ENCODE measurements around the gene OPN3. TPM values are rescaled to one million over a fixed set of nuclear protein-coding genes. Genes with fewer than 3 reads are reported as not detected.

Gene OPN3
- total RNA-seq, 1 donor from 2014 or later, result 12.4 TPM

DNA sequence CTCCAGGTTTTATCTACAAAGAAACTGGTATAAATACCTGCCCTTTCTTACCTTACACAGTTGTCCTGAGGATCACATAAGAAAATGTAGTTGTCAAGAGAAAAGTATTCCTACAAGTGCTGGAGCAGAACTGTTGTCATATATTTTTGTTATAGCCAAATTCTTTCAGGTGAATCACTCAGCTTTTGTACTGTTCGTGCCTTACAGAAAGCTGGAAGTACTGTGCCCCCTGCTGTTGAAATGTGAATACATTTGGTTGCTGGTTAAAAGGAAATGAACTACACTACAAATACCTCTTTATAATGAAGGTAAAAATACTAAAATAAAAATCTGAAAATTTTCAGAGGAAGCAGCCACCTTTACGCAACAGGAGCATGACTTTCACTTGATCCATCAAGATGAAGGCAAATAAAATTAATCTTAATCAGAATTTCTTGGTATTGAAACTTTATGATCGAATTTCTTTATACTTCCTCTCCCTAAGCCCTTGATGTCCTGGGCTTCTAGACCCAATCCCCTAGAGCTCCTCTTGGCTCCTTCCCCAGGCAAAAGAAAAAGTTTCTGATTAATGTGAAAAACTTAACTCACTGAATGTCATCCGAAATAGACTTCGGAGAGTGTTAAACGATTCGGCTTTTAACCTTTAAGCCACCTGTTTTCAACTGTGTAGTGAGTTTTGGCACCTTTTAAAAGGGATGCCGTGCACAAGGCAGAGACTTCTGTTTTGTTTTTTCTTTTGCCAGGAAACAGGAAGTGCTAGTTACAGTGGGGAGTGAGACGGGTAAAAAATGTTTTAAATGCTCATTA, 12.5 kb downstream of the OPN3 start:
- intact Hi-C loops (cut with micrococcal nuclease), result loop anchor here (1.0 kb wide), 3 partner anchors 13 to 96 kb away; partner anchors contain the start of genes CHML and OPN3

DNA sequence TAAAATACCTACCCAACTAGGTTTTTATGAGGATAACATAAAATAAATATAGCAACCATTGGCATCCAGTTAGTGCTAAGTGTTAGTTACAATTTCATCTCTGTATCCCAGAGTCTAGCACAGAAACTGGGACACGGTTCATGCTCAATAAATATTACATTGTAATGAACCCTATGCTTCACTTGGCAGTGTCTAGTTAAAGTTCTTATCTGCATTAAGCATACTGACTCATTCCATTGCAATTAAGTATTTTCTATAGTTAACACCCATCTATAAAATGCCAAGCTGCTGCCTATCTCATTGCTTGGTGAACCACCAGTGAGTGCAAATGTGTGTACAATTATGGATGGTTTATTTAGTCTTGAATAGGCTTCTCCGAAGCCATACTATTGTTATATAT, 15.2 kb downstream of the OPN3 start:
- intact Hi-C loops (cut with micrococcal nuclease), result no loop called here

DNA sequence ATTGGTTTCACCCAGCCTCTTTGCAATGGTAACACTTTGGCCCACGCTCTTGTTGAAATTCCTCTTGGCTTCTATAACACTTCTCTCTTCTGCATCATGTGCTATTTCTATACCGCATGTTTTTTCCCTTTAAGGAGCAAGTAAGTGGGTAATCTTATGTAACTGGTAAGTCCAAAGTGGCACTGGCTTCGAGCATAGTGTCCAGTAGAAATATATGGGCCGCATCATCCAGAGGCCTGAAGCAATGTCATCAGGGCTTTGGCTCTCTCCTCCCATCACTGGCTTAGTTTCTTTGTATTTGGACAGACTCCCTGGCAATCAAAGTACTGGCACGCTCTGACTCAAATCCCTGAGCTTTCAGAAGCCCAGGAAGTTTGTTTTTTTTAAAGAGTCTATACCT, 17.5 kb downstream of the OPN3 start:
- intact Hi-C loops (cut with micrococcal nuclease), result no loop called here

DNA sequence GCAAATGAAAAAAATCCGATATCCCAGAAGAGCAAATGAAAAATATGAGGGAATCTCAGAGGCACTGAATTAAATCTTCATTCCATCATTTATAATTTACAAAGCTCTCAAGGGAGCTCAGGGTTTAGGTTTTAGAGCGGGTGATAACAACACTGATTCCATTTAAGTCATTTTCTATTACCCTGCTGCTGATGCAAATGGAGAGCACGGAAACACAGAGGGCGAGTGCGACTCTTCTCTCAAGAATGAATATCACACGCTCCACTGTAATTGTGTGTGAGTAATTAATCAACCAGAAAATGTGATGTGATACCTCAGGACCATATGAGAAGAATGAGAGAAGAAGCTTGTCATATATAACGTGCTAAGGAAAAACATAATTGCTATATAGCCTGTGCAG, 22.7 kb downstream of the OPN3 start:
- intact Hi-C loops (cut with micrococcal nuclease), result no loop called here

DNA sequence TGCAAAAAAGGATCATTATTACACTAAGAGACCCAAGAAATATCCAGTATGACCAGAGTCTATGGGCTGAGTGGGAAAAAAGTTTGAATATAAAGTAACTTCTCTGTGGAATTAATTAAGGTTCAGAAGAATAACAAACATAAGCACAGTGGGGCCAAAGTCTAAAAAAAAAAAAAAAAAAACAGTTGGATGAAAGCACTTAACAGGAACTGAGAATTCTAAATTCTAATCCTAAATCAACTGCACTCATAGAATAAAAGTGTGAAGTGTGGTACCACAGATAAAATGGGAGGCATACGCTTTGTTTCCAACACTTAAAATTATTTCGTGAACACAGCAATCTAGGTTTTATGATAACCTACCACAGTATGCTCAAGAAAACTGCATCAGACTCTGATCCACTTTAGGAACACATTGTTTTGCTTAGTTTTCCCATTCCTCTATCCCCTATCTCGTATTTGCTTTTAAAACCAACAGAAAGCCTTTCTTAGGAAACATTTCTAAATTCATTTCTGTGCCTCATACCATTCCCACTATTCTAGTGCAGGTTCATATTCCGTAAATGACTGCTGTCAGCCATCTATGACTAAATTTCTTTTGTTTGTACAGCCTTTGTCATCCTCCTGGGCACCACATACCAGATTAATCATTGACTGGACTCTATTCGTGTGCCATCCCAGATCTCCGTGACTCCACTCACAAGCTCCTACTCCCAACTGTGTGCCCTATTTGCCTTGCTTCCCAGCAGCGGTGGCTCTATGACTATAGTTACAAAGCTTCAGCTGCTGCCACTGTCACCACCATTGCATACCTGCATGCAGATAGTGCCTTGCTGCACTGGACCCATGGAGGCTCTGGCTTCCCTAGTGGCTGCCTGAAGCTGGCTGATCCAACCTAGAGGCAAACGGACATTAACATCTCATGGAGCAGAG, 24.9 kb downstream of the OPN3 start:
- intact Hi-C loops (cut with micrococcal nuclease), result no loop called here

DNA sequence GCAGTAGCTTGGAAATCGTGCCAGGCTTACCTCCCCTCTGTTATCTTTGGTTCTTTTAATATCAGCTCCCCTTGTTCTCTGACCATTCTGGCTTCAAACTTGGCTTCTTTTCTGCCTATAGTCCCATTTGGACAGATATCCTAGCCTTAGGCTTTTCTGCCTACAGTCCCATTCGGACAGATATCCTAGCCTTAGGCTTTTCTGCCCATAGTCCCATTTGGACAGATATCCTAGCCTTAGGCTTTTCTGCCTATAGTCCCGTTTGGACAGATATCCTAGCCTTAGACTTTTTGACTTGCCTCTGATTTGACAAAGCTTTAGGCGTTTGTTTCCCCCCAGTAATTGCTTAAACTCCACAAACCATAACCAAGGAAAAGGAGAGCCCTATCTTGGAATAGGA, 25.6 kb downstream of the OPN3 start:
- intact Hi-C loops (cut with micrococcal nuclease), result no loop called here

DNA sequence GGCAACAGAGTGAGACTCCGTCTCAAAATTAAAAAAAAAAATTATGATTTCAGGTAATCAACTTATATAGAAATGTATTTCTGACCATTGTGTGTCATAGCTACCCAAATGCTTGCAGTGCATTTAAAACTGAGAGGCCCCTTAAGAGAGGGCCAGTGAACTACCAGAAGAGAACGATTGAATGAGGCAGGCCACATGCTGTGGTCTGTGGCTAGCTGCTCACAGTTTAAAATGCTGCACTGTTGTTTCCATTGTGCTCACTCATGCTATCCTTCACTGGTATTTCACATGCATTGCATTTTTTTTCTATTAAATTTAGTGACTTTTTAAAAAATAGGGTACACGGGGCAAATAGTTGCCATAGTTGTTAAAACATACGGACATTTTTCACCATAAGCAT, 26.0 kb downstream of the OPN3 start:
- intact Hi-C loops (cut with micrococcal nuclease), result no loop called here

DNA sequence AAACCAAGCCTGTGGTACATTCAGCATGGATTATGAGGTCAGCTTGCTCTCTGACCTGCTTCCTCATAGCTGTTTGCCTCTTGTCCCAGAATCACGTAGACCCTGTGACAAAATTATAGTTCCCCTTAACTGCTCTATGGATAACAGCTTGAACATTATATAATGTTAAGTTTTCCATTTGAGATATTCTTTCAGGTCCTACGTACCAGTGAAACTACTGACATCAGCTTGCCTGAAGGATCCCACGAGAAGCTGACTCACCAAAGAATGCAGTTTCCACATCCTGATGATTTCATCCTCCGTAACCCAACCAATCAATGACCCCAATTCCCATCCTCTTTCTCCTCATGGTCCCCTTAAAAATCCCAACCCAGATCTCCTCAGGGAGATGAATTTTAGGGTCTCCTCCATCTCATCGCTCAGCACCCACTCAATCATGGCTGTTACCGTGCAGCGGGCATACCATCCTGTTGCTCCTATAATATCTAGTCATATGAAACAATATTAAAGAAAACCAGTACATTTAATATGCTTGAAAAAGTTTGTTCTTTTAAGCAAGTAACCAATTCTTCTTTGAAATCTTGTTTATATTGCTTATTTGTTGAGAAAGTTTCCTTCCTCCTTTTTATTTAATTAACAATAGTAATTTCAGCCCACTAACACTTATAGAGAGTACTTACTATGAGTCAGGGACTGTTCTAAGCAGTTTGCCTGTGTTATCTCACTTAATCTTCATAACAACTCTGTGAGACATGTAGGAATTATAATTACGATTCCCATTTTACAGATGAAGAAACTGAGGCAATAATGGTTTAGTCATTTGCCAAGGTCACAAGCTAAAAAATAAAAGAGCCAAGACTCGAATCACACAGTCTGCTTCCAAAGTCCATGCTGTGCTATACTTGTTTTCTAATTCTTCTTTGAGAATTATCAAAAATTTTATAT, 27.4 kb downstream of the OPN3 start:
- intact Hi-C loops (cut with micrococcal nuclease), result no loop called here

DNA sequence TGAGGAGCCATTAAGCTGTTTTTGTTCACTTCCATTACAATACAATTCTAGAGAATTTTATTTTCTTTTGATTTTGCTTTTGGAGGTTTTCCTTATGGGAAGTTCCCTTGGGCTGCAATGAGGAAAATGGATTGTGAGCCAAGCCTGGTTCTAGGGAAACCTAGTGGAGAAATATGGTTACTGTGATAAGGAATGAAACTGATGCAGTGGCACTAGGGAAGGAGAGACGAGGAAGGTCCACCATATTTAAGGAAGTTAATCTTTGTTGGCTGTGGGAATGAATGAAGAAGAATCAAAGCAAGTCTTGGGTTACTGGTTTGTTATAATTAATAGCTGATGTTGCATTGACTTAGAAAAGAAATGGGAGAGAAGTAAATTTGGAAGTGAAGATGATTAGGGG, 28.4 kb downstream of the OPN3 start:
- intact Hi-C loops (cut with micrococcal nuclease), result loop anchor here (1.0 kb wide), 6 partner anchors 16 to 406 kb away; no protein-coding TSS in a partner anchor

DNA sequence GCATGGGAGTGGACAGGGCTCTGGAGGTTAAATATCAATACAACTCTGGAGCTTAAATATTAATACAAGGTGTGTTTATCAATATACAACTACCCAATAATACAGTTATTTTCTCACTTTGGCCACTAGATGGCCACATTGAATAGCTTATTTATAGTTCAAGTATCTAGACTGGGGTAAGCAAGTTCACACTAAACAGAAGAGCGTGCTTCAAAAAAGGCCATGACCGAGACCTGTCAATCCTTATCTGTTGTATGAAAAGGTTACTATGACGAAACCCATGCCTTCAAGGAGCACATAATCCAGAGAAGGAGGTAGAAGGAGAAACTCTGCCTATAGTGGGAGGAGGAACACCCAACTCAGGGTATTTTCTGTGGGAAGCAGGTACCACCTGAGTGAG, 29.1 kb downstream of the OPN3 start:
- intact Hi-C loops (cut with micrococcal nuclease), result loop anchor here (1.0 kb wide), 6 partner anchors 16 to 406 kb away; no protein-coding TSS in a partner anchor

DNA sequence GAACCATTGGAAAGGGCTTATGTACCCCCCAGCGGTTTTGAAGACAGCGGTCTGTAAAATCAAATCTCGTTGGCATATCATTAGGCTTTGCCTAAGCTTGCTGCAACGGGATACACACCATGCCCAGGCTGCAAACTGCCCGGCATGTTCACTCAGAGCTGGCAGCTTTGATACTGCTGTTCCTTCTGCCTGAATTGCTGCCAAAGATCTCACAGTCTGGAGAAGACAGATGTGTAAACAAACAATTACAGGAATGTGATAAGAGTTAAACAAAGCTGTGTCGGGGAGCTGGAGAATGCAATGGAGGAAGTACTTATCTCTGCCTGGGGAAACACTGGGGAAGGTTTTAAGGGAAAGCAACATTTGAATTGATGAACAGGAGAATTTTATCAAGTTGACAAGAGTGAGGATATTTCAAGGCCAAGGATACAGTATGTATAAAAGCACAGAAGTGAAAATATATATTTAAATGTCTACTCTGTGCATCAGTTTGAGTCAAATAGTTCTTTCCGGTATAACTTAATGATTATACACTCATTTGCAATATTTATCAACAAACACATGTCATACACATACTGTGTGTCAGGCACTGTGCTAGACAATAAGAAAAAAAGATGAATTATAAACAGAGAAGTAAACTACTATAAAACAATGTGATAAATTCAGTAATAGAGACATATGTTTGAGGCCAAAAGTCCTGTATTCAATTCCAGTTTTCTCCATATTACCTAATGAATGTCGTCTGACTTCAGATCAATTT, 29.9 kb downstream of the OPN3 start:
- intact Hi-C loops (cut with micrococcal nuclease), result no loop called here

DNA sequence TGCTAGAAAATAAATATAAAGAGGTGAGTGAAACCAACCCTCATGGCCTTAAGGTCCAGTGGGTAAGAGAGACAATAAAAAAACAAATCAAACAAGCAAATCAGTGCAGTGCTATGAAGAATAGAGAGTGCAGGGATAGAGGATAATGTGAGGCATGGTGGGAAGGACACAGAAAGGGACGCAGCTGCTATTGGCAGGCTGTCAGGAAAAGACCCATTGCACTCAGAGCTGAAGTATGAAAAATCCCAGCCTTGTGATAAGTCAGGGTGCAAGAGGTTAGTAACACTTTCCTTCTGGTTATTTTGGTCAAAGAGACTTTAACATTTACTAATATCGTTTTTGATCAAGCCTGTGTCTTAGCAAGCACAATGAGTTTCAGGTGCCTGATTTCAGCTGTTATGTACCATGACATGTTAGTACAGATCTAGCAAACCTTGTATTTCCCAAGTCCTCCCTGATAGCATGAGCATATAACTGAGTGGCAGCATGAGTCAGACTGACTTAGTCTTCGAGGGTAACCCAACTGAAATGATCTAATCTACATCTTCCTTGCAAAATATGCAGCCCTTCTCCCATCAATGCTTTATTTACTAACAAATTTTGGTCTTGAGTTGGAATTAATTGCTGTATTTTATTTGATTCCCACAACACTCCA, 31.7 kb downstream of the OPN3 start:
- intact Hi-C loops (cut with micrococcal nuclease), result no loop called here

DNA sequence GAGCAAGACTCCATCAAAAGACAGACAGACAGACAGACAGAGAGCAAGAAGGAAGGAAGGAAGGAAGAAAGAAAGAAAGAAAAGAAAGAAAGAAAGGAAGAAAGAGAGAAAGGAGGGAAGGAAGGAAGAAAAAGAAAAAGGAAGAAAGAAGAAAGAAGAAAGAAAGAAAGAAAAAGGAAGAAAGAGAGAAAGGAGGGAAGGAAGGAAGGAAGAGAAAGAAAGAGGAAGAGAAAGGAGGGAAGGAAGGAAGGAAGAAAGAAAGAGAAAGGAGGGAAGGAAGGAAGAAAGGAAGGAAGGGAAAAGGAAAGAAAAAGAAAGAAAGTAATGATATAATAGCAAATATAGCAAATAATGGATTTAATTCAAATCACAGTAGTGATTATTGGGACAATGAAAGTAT, 32.7 kb downstream of the OPN3 start:
- intact Hi-C loops (cut with micrococcal nuclease), result no loop called here

DNA sequence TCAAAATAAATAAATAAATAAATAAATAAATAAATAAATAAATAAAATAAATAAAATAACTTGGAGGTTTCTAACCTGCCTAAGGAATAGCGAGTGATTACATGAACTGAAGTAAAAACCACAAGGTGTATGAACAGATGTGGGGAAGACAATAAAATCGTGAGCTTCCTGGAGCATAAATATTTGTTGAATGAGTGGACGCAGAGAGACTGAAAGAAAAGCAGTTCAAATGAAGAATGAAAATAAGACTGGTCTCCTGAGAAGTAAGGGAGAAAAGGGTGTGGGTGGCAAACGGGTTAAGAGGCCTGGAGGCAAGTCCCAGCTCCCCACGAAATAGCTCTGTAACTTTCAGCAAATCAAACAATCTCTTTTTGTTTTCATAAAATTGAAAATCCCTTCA, 33.6 kb downstream of the OPN3 start:
- intact Hi-C loops (cut with micrococcal nuclease), result no loop called here

DNA sequence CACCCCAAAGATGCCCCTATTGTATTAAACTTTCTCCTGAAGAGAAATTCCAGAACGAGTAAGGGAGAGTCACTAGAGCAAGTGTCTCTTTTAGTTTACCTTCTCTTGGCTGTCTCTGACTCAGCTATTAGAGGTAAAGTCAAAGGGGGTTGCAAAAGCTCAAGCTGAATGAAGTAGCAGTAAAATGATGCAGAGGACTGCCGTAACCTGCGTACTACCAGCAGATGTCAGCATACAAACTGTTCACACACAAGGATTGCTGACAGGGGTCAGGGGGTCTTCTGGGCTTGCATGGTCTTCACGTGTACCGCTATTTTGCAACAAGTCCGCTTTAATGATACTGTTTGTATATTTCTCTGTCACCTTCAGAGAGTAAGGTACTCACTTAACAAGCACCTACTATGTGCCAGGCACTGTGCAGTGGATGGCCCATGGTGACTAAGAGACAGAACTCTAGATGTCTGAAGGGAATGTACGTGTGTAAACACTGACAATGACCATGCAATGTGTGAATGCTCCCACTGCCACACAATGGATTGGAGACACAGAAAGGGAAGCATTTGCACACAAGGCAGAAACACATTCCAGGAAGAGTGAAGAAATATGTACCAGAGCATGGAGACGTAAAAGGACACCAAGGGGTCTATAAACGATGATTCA, 34.9 kb downstream of the OPN3 start:
- intact Hi-C loops (cut with micrococcal nuclease), result no loop called here

DNA sequence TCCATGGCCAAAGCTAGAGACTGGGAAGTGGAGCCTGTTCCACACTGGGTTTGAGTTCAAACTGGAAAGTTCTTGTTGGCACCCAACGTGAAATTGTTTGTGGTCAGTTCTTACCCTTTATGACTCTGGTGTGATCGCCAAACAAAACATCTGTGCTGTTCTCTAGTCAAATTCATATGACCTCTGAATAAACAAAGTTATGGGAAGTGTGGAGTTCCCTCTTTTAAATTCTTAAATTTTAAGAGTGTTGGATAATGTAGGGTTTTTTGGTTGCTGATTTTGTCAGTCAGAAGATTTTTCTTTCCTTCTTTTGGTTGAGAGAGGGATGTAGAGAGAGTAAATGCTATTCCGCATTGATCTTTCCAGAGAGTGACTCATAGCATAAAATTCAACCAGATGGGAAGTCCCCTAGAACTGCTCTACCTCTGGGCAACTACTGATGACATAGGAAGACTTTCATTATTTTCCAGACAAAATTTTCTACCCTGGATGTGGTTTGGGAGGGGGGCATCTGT, 36.4 kb downstream of the OPN3 start:
- intact Hi-C loops (cut with micrococcal nuclease), result no loop called here

DNA sequence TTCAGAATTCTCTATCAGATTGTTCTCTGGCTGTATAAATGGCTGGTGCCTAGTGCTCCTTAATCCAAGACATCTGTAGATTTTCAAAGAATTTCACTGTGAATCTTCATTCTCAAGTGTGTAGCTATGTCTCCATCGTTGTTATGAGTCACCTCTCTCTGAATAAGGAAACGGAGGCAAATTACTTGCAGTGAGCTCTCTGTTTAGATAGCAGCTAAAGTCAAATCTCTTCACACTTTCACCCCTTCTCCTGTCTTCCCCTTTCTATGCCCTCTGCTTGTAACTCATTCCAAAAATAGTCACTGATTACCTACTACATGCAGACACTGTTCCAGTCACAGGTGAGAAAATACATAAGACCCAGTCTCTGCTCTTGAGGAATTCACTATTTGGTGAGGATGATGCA, 39.7 kb downstream of the OPN3 start:
- intact Hi-C loops (cut with micrococcal nuclease), result no loop called here

DNA sequence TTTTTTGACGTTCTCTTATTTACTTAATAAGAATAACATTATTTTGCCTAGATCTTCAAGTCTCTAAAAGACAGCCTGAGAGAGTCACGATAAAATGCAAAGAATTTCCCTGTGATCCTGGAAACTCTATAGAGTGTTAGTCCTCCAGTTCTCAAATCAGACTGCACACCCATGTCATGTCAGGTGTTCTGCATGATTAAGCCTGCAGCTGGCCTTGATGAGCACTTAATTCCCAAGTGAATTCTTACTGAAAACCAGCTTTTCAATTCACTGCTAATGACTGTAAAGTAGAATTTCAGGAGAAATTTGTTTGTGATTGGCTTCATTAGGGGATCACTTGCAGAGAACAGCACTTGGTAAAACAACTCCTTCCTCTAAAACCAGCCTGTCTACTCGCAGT, 41.9 kb downstream of the OPN3 start:
- intact Hi-C loops (cut with micrococcal nuclease), result no loop called here

DNA sequence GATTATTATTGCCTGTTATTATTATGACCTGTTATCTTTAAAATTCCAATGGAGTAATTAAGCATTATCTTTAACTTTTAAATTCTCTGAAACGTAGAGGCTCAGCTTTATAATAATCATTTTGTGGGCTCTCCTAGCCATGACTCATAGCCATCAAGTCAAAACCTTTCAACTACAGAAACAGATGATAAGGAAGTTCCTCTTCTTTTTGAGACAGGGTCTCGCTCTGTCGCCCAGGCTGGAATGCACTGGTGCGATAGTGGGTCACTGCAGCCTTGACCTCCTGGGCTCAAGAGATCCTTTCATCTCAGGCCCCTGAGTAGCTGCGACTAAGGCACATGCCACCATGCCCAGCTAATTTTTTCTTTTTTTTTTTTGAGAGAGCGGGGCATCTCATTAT, 43.5 kb downstream of the OPN3 start:
- intact Hi-C loops (cut with micrococcal nuclease), result no loop called here

Measured in T-helper 2 cell treated with Interferon-gamma antibody and Interleukin-4, amounts not matched to agents 100 ng/mL and 5 ng/mL, for 36 hours (primary cell).